ENCODE results near the gene NPTXR.

NPTXR gene

DNA sequence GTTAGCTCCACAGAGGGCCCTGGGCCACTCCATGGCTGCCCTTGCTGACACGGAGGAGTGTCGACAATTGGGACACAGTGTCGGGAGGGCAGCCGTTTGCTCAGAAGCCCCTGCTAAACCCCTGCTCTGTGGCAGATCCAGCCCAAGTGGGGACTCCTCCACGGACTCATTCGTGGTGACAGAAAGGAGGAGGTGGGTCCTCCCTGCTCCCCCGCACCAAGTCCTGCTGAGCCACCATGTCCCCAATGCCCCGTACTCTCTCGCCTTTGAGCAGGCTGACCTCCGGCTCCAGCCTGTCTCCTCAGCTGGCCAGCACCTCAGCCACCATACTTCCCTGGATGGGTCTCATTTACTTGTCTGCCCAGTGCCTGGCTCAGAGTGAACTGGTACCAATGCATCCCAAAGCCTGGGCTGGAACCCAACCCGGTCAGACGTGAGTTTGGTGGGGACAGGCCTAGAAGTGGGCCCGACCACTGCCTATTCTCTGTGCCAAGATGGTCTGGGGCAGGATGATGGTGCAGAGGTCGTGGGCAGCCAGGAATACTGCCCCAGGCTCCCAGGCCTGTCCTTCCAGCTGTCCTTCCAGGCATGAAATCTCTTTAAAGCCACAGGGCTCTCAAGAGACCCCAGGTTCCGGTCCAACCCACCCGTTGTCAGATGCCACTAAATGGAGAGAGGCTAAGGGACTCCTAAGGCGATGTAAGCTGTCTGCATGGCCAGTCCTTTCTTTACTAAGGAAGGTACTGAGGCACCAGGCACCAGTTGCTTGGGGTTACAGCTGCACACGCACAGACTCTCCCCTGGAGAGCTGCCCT is 23.9 kb upstream of the NPTXR start:
- peaks cover 9% of the 10 kb centered on the region for H3K36me3 ChIP-seq (replicated peaks)
- in situ Hi-C loops (cut with HindIII; ENCODE audit: low pct_ligation_motif_present, low sequenced_read_pairs) = no loop called here
- H3K27ac ChIP-seq = no peak overlapping the region
- no peak for DNase-seq
- H3K4me3 ChIP-seq (ENCODE audit: low read depth, low read length) = no peak overlapping the region
- TF ChIP-seq, protein P1, sequence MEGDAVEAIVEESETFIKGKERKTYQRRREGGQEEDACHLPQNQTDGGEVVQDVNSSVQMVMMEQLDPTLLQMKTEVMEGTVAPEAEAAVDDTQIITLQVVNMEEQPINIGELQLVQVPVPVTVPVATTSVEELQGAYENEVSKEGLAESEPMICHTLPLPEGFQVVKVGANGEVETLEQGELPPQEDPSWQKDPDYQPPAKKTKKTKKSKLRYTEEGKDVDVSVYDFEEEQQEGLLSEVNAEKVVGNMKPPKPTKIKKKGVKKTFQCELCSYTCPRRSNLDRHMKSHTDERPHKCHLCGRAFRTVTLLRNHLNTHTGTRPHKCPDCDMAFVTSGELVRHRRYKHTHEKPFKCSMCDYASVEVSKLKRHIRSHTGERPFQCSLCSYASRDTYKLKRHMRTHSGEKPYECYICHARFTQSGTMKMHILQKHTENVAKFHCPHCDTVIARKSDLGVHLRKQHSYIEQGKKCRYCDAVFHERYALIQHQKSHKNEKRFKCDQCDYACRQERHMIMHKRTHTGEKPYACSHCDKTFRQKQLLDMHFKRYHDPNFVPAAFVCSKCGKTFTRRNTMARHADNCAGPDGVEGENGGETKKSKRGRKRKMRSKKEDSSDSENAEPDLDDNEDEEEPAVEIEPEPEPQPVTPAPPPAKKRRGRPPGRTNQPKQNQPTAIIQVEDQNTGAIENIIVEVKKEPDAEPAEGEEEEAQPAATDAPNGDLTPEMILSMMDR (IDR thresholded peaks at IDR 0.05; ENCODE audit: low read depth, low read length, missing control alignments) = no peak
- no peaks in the 10 kb centered on the region for H3K27me3 ChIP-seq (replicated peaks)

DNA sequence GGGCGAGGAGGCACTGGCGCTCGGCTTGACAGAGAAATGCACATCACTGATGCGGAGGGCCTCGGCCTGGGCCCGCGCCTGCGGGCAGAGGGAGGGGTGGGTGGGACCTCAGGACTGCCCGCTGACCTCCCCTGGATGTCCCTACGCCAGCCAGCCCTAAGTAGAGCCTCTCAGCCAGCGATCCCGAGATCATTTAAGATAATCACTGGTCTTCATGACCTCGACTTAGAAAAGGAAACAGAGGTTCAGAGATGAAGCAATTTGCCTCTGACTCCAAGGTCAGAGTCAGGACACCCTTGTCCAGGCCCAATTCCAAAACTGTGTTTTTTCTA is 23.3 kb upstream of the NPTXR start:
- H3K36me3 ChIP-seq (replicated peaks) = peaks cover 9% of the 10 kb centered on the region
- TF ChIP-seq, protein P1 (IDR thresholded peaks at IDR 0.05; ENCODE audit: low read depth, low read length, missing control alignments) = no peak
- no peak for DNase-seq
- in situ Hi-C loops (cut with HindIII; ENCODE audit: low pct_ligation_motif_present, low sequenced_read_pairs) = no loop called here
- H3K27me3 ChIP-seq (replicated peaks) = no peaks in the 10 kb centered on the region
- no peak overlapping the region for H3K27ac ChIP-seq
- no peak overlapping the region for H3K4me3 ChIP-seq (ENCODE audit: low read depth, low read length)

DNA sequence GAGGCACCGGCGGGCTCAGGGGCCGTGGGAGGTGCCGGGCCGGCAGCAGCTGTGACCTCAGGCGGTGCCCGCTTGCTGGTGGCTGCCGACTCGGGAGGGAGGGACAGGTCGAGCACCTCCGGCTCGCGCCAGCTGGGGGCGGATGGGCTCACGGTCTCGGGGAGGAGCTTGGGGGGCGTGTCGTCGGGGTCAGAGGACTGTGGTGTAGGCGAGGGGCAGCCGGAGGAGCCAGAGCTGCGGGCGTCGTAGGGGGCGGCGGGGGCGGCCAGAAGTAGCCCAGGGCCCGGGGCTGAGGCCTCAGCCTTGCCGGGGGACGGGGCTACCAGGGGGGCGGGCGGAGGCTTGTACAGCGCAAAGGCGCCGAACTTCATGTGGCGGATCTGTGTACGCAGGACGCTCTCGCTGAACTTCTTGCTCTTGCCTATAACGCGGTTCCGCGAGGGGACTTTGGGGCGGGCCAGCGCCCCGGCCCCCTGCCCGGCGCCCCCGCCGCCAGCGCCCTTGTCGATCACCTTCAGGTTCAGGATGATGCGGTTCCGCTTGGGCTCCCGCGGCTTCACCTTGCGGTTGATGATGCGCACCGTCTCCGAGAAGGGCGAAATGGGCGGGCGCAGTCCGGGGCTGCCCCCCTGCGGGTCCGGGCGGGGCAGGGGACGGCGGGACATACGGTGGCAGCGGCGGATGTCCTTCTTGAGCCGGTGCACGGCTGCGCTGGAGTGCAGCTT is 22.7 kb upstream of the NPTXR start:
- DNase-seq = no peak
- peaks cover 9% of the 10 kb centered on the region for H3K36me3 ChIP-seq (replicated peaks)
- no peak overlapping the region for H3K4me3 ChIP-seq (ENCODE audit: low read depth, low read length)
- no peaks in the 10 kb centered on the region for H3K27me3 ChIP-seq (replicated peaks)
- H3K27ac ChIP-seq = no peak overlapping the region
- in situ Hi-C loops (cut with HindIII; ENCODE audit: low pct_ligation_motif_present, low sequenced_read_pairs) = no loop called here
- TF ChIP-seq, protein P1 (IDR thresholded peaks at IDR 0.05; ENCODE audit: low read depth, low read length, missing control alignments) = no peak

DNA sequence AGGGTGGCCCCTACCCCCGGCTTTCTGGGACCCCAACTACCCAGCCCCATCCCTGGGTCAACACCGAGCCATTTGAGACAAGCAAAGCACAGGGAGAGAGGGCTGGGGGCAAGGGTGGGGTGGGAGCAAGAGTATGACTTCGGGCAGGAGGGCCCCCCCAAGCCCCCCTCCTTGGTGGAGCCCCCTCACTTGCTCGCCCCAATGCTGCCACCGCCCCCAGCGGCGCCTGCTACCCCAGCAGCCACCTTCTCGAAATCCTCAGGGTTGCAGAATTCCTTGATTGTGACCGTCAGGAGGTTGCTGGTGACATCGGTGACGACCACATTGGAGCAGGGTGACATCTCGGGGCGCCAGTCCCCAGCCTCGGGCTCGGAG is 22.2 kb upstream of the NPTXR start:
- TF ChIP-seq, protein P1 (IDR thresholded peaks at IDR 0.05; ENCODE audit: low read depth, low read length, missing control alignments) = no peak
- in situ Hi-C loops (cut with HindIII; ENCODE audit: low pct_ligation_motif_present, low sequenced_read_pairs) = no loop called here
- H3K36me3 ChIP-seq (replicated peaks) = peaks cover 9% of the 10 kb centered on the region

DNA sequence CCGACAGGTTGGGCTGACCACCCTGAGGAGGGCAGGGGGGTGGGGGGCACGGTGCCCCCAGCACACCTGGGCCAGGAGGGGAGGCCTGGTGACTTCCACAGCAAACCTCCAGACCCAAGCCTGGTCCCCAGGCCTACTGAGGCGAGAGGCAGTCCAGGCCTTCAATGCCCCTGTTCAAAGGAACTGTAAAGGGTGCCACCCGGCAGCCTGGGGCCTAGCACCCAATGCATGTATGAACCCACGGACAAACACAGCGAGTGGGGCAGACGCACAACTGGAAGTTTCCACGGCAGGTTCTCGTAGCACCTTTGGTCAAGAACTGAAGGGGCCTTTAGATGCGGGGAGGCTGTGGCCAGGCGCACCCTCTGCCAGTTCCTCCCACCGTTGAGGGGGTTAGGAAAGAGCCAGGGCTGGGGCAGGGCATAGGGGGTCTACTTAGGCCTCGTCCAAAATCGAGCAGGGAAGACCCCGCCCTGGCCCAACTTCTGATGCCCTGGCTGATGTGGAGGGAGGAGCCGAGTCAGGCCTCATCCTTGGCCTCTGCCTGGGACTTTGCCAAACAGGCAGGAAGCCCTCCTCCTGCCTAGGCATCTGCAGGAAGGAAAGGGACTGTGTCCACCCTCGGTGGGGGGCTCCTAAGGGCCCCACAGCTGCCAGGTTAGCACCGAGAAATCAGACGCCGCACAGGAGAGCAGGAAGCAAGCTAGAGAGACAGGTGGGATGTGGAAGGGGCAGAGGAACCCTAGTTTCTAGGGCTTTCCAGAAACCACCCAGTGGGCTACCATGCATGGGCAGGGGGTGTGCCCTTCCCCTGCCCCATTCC is 21.6 kb upstream of the NPTXR start:
- in situ Hi-C loops (cut with HindIII; ENCODE audit: low pct_ligation_motif_present, low sequenced_read_pairs) = no loop called here
- no peak for DNase-seq
- H3K27me3 ChIP-seq (replicated peaks) = no peaks in the 10 kb centered on the region
- no peak overlapping the region for H3K4me3 ChIP-seq (ENCODE audit: low read depth, low read length)
- TF ChIP-seq, protein P1 (IDR thresholded peaks at IDR 0.05; ENCODE audit: low read depth, low read length, missing control alignments) = no peak
- H3K36me3 ChIP-seq (replicated peaks) = peaks cover 9% of the 10 kb centered on the region
- H3K27ac ChIP-seq = no peak overlapping the region

More for the DNA sequence above, 22.2 kb upstream of the NPTXR start:
- DNase-seq = no peak
- Histone ChIP-seq H3K4me3 (ENCODE audit: low read depth, low read length) (no peak overlapping the region), H3K27me3 (replicated peaks) (no peaks in the 10 kb centered on the region), H3K27ac (no peak overlapping the region)

Measured in brain microvascular endothelial cell (primary cell).